IMR-90 (cell line): ENCODE results near the gene KCNE4. TPM values are rescaled to one million over a fixed set of nuclear protein-coding genes. Genes with fewer than 3 reads are reported as not detected.
A peak's percentile ranks its signal among the peaks of the same experiment; 100 is the strongest.

Experiments used
- ATAC-seq: fragments of 200-7000 bp; cut with Tn5 transposase; 2 replicates; pipeline ENCODE4 v1.9.1; 2020; ENCODE audit warnings: low read depth, mild to moderate bottlenecking, moderate library complexity
- BruUV-seq: library from RNA; stranded (reverse); fragments of 400-500 nt; replicated peaks from 2 replicates; lab custom pipeline; 2021; lab: Mats Ljungman, UMichigan
- CTCF ChIA-PET: fragments of 300-600 bp; formaldehyde crosslinking; extraction: SDS; loops from one replicate; lab custom pipeline; 2021; ENCODE audit warnings: antibody characterized with exemption; lab: Yijun Ruan, JAX
- POLR2A ChIA-PET: fragments of 300-600 bp; sonication (Branson Sonifier 250); formaldehyde crosslinking; loops from one replicate; lab custom pipeline; 2022; ENCODE audit warnings: antibody characterized with exemption; ENCODE audit not compliant: unreplicated experiment; lab: Charles Lee
- DNase-seq: peaks from one replicate; pipeline ENCODE4 v3.0.0; 2013
- H2AFZ ChIP-seq: replicated peaks from 2 replicates; pipeline ENCODE3; 2013; ENCODE audit warnings: low read length, mild to moderate bottlenecking; ENCODE audit not compliant: poor library complexity
- H2AK5ac ChIP-seq: 2 replicates; pipeline ENCODE4 v1.6.1; 2013; ENCODE audit warnings: low read depth, low read length, inconsistent platforms
- H2AK9ac ChIP-seq: replicated peaks from 2 replicates; pipeline ENCODE3; 2013; ENCODE audit warnings: mild to moderate bottlenecking, low read depth, low read length, moderate library complexity; ENCODE audit not compliant: poor library complexity
- H2BK120ac ChIP-seq: 2 replicates; pipeline ENCODE4 v1.6.1; 2013; ENCODE audit warnings: low read depth, low read length, inconsistent platforms
- H2BK15ac ChIP-seq: 3 replicates; pipeline ENCODE4 v1.6.1; 2013; ENCODE audit warnings: low read depth, low read length, inconsistent platforms
- H2BK20ac ChIP-seq: 2 replicates; pipeline ENCODE4 v1.6.1; 2013; ENCODE audit warnings: low read depth, mild to moderate bottlenecking, inconsistent platforms, low read length, moderate library complexity
- H2BK5ac ChIP-seq: 2 replicates; pipeline ENCODE4 v1.6.1; 2013; ENCODE audit warnings: mild to moderate bottlenecking, low read depth, low read length, inconsistent platforms; ENCODE audit not compliant: poor library complexity, severe bottlenecking
- H3K14ac ChIP-seq: replicated peaks from 2 replicates; pipeline ENCODE4 v1.6.1; 2013; ENCODE audit warnings: low read depth, low read length, inconsistent platforms
- H3K18ac ChIP-seq: 2 replicates; pipeline ENCODE4 v1.6.1; 2013; ENCODE audit warnings: low read depth, low read length, control low read depth
- H3K23ac ChIP-seq: 2 replicates; pipeline ENCODE4 v1.6.1; 2013; ENCODE audit warnings: low read depth, low read length, inconsistent platforms
- H3K27ac ChIP-seq: 2 replicates; pipeline ENCODE4 v1.5.1; 2013; ENCODE audit warnings: mild to moderate bottlenecking, control low read depth, low read length; ENCODE audit not compliant: insufficient read depth
- H3K27me3 ChIP-seq: 2 replicates; pipeline ENCODE4 v1.6.1; 2013; ENCODE audit warnings: low read length; ENCODE audit not compliant: control insufficient read depth, insufficient read depth
- H3K36me3 ChIP-seq: 2 replicates; pipeline ENCODE4 v1.6.1; 2013; ENCODE audit warnings: low read length, mixed read lengths; ENCODE audit not compliant: control insufficient read depth, insufficient read depth
- H3K4ac ChIP-seq: 2 replicates; pipeline ENCODE4 v1.6.1; 2013; ENCODE audit warnings: low read depth, low read length, inconsistent platforms
- H3K4me1 ChIP-seq: 2 replicates; pipeline ENCODE4 v1.6.1; 2013; ENCODE audit warnings: low read length, mixed read lengths; ENCODE audit not compliant: control insufficient read depth, insufficient read depth
- H3K4me2 ChIP-seq: 2 replicates; pipeline ENCODE4 v1.6.1; 2013; ENCODE audit warnings: low read depth, mild to moderate bottlenecking, control low read depth, low read length, moderate library complexity
- H3K4me3 ChIP-seq: 2 replicates; pipeline ENCODE4 v1.5.1; 2013; ENCODE audit warnings: low read depth, mild to moderate bottlenecking, control low read depth, low read length, moderate library complexity; ENCODE audit not compliant: insufficient read depth
- H3K56ac ChIP-seq: 2 replicates; pipeline ENCODE4 v1.6.1; 2013; ENCODE audit warnings: low read length, inconsistent platforms; ENCODE audit not compliant: insufficient read depth; ENCODE audit errors: extremely low read depth
- H3K79me1 ChIP-seq, 2 experiments: 2 replicates each; pipeline ENCODE4 v1.6.1; 2013; ENCODE audit warnings: low read length in 2 of 2, inconsistent platforms in 1 of 2, low read depth in 1 of 2
- H3K9ac ChIP-seq: 2 replicates; pipeline ENCODE4 v1.6.1; 2013; ENCODE audit warnings: low read depth, low read length, control low read depth
- H3K9me1 ChIP-seq: 2 replicates; pipeline ENCODE4 v1.6.1; 2013; ENCODE audit warnings: low read length, inconsistent platforms; ENCODE audit not compliant: insufficient read depth
- H3K9me3 ChIP-seq: 2 replicates; pipeline ENCODE4 v1.6.1; 2013; ENCODE audit warnings: low read length; ENCODE audit not compliant: control insufficient read depth, insufficient read depth
- H4K20me1 ChIP-seq: 2 replicates; pipeline ENCODE4 v1.6.1; 2013; ENCODE audit warnings: low read length, inconsistent platforms; ENCODE audit not compliant: insufficient read depth
- H4K5ac ChIP-seq: 2 replicates; pipeline ENCODE4 v1.6.1; 2013; ENCODE audit warnings: mild to moderate bottlenecking, low read depth, low read length, control low read depth
- H4K8ac ChIP-seq, 2 experiments: 2 replicates each; pipeline ENCODE4 v1.6.1; 2013; ENCODE audit warnings: low read depth in 2 of 2, low read length in 2 of 2, control low read depth in 1 of 2, inconsistent platforms in 1 of 2
- H4K91ac ChIP-seq: 2 replicates; pipeline ENCODE4 v1.6.1; 2013; ENCODE audit warnings: low read depth, low read length, inconsistent platforms; ENCODE audit not compliant: insufficient read depth
- MAFK ChIP-seq: IDR thresholded peaks from 2 replicates; pipeline ENCODE4 v1.6.1; 2012; ENCODE audit warnings: low read depth, low read length, improper control_type of control experiment
- POLR2A ChIP-seq: IDR thresholded peaks from 2 replicates; pipeline ENCODE4 v1.6.1; 2012; ENCODE audit warnings: mild to moderate bottlenecking, low read depth, low read length
- RAD21 ChIP-seq: IDR thresholded peaks from 2 replicates; pipeline ENCODE4 v1.6.1; 2012; ENCODE audit warnings: low read length, improper control_type of control experiment
- RFX5 ChIP-seq: IDR thresholded peaks from 2 replicates; pipeline ENCODE4 v1.8.0; 2012; ENCODE audit warnings: low read depth, mild to moderate bottlenecking, low read length, moderate library complexity
- WGBS, 2 experiments: methylation state at CpG; one replicate each; pipeline versions ENCODE4 v1.1.5 to v1.1.7; 2013; ENCODE audit warnings: missing lambda C conversion rate in 2 of 2; ENCODE audit not compliant: insufficient read length in 1 of 2; ENCODE audit errors: extremely low coverage in 2 of 2; 5-methylcytosine and 5-hydroxymethylcytosine counted together
- dilution Hi-C: fragments of 300-500 bp; cut with HindIII; formaldehyde crosslinking; loops from one replicate; pipeline ENCODE4 v1.14.3; 2018; ENCODE audit warnings: low sequenced_read_pairs; ENCODE audit not compliant: unreplicated experiment
- in situ Hi-C: fragments of 300-500 bp; cut with MboI; formaldehyde crosslinking; loops from 3 replicates; pipeline ENCODE4 v1.14.3; 2019; ENCODE audit warnings: low sequenced_read_pairs, inconsistent platforms, mixed read lengths
- intact Hi-C: fragments of 100-400 bp; cut with micrococcal nuclease; formaldehyde crosslinking; loops from 2 replicates; pipeline ENCODE4 v1.10.0; 2022
- polyA plus RNA-seq, 3 experiments: library from polyadenylated mRNA; depleted of rRNA; stranded (reverse); fragments of >200 nt; gene quantifications; 2 replicates each; pipeline ENCODE4 v1.2.3, GENCODE V29; 2012; ENCODE audit warnings: low replicate concordance in 1 of 3
- total RNA-seq: library from RNA; depleted of rRNA; stranded (reverse); fragments of >200 nt; gene quantifications from 2 replicates; pipeline ENCODE4 v1.2.3, GENCODE V29; 2012
- TF ChIP-seq, protein P1 (sequence below): conservative IDR thresholded peaks from 2 replicates; pipeline ENCODE4 v1.5.1; 2012; ENCODE audit warnings: mild to moderate bottlenecking, low read depth, low read length, improper control_type of control experiment
- TF ChIP-seq, protein P2 (sequence below): fragments of 150-350 bp; IDR thresholded peaks from 2 replicates; pipeline ENCODE4 v1.6.1; 2017; ENCODE audit warnings: mild to moderate bottlenecking, antibody characterized with exemption, low read length, low read depth

KCNE4 gene
- total and polyA plus RNA-seq, 2 of the 4 experiments (the other 2 are of a cell fraction): 6.6 to 6.8 TPM

DNA sequence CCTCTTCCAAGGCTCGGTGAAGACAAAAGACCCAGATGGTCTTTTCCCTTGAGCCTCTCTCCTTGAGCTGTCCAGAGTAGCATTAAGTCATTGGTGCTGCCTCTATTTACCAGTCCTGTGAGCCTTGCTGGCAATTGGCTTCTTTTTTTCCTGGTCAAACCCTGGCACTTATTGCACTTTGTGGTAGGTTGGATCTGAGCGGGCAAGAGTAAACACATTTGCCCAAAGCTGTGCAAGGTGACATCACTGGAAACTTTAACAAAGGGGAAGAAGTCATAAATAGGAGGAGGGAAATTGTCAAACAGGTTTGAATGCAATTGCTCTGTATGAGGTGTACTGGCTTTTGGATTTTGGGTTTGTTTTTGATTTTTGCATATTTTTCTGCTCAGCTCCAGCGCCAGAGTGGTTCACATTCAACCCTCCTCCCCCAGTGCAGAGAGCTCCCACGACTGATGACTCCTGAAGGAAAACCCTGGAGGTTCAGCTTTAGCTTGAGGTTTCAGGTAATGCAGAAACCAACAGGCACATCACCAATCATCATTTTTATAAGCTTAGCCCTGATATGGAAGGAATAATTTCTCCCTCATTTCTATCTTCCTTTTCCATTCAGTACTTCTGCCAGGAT, 8.3 kb downstream of the KCNE4 start:
- no peak overlapping the region for H3K4me2 ChIP-seq
- no peaks in the 10 kb centered on the region for H4K20me1 ChIP-seq
- no peak overlapping the region for H2BK20ac ChIP-seq
- H4K8ac ChIP-seq: no peak overlapping the region
- no peak overlapping the region for H3K56ac ChIP-seq
- no peak overlapping the region for H4K91ac ChIP-seq
- H3K9me1 ChIP-seq: peaks cover 8% of the 10 kb centered on the region
- H3K4me3 ChIP-seq: no peak overlapping the region
- H3K36me3 ChIP-seq: no peaks in the 10 kb centered on the region
- H2BK5ac ChIP-seq: no peak overlapping the region
- H4K5ac ChIP-seq: no peak overlapping the region
- CTCF ChIA-PET: no interaction called here
- WGBS, 2 experiments: 100% methylated on average over 1 of the region's 4 CpGs; no CpG with 5 or more reads in 1 of the 2 experiments
- dilution Hi-C loops: no loop called here
- in situ Hi-C loops: no loop called here
- H3K79me1 ChIP-seq: peaks cover 0 to 6% of the 10 kb centered on the region in 2 experiments; a peak in 2 of 4 replicates
- no peak overlapping the region for H3K14ac ChIP-seq
- H2BK15ac ChIP-seq: no peak overlapping the region
- H2AK5ac ChIP-seq: no peak overlapping the region; the same call in 1 of the 2 replicates
- no TSS peak for BruUV-seq
- TF ChIP-seq RFX5: no peak
- TF ChIP-seq MAFK: no peak
- TF ChIP-seq RAD21: no peak
- TF ChIP-seq, protein P1, sequence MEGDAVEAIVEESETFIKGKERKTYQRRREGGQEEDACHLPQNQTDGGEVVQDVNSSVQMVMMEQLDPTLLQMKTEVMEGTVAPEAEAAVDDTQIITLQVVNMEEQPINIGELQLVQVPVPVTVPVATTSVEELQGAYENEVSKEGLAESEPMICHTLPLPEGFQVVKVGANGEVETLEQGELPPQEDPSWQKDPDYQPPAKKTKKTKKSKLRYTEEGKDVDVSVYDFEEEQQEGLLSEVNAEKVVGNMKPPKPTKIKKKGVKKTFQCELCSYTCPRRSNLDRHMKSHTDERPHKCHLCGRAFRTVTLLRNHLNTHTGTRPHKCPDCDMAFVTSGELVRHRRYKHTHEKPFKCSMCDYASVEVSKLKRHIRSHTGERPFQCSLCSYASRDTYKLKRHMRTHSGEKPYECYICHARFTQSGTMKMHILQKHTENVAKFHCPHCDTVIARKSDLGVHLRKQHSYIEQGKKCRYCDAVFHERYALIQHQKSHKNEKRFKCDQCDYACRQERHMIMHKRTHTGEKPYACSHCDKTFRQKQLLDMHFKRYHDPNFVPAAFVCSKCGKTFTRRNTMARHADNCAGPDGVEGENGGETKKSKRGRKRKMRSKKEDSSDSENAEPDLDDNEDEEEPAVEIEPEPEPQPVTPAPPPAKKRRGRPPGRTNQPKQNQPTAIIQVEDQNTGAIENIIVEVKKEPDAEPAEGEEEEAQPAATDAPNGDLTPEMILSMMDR: no peak
- TF ChIP-seq, protein P2, sequence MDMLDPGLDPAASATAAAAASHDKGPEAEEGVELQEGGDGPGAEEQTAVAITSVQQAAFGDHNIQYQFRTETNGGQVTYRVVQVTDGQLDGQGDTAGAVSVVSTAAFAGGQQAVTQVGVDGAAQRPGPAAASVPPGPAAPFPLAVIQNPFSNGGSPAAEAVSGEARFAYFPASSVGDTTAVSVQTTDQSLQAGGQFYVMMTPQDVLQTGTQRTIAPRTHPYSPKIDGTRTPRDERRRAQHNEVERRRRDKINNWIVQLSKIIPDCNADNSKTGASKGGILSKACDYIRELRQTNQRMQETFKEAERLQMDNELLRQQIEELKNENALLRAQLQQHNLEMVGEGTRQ: no peak
- TF ChIP-seq POLR2A: no peak
- H3K27me3 ChIP-seq: no peaks in the 10 kb centered on the region
- H3K9me3 ChIP-seq: no peaks in the 10 kb centered on the region
- no peak overlapping the region for H3K9ac ChIP-seq
- POLR2A ChIA-PET: no interaction called here
- no peak for DNase-seq
- H3K18ac ChIP-seq: 0 out of 2 replicates have a peak overlapping the region, but pooled peaks have one; percentile 16
- intact Hi-C loops: no loop called here
- no peak overlapping the region for H3K27ac ChIP-seq
- H2AFZ ChIP-seq: no peak overlapping the region
- H3K23ac ChIP-seq: no peak overlapping the region
- H3K4ac ChIP-seq: no peak overlapping the region
- H2AK9ac ChIP-seq: no peak overlapping the region
- H3K4me1 ChIP-seq: peaks cover 16% of the 10 kb centered on the region
- H2BK120ac ChIP-seq: peak overlapping the region; percentile 32; the same call in 1 of the 2 replicates
- ATAC-seq: no peak
